ENCODE results near the gene DCC. TPM values are rescaled to one million over a fixed set of nuclear protein-coding genes. Genes with fewer than 3 reads are reported as not detected.

The DCC gene
- total and polyA plus RNA-seq, 2 experiments from 2014 or later = not detected

DNA sequence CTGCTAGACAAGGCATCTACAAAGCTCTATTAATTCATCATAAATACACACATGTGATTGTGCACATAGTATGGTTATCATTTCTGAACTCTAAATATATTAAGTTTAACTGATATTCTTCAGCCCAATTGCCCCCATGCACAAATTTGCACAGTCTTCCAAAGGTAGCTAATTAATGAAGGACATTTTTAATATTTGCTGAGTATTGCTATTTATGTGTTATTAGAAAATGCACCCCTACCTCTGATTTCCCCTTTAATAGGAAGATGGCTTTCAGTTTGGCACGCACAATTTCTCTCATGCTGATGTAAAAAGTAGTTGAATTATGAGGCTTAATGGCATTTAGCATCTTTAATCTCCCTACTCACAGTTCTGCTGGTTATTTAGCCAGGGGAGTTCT is 242.1 kb downstream of the DCC start:
- Histone ChIP-seq H3K4me3 (no peak overlapping the region), H3K36me3 (ENCODE audit: low read depth) (no peaks in the 10 kb centered on the region), H3K9me3 (ENCODE audit: low read depth) (no peaks in the 10 kb centered on the region), H3K27ac (no peak overlapping the region), H2AFZ (no peak overlapping the region), H3F3A (ENCODE audit: insufficient read depth) (no peaks in the 10 kb centered on the region), H3K9ac (no peak overlapping the region), H3K4me2 (ENCODE audit: unreplicated experiment) (no peak overlapping the region), H3K4me1 (ENCODE audit: insufficient read depth) (no peaks in the 10 kb centered on the region), H3K9me2 (ENCODE audit: insufficient read depth) (no peaks in the 10 kb centered on the region), H4K20me1 (ENCODE audit: insufficient read depth) (no peaks in the 10 kb centered on the region), H3K27me3 (replicated peaks; ENCODE audit: insufficient read depth) (no peaks in the 10 kb centered on the region), H3K79me2 (ENCODE audit: insufficient read depth) (no peaks in the 10 kb centered on the region)
- no peak for TF ChIP-seq EZH2phosphoT487 (IDR thresholded peaks at IDR 0.05; ENCODE audit: insufficient read depth, low read depth)
- no peak for TF ChIP-seq EZH2 (IDR thresholded peaks at IDR 0.05; ENCODE audit: insufficient read depth, poor library complexity, severe bottlenecking)
- in situ Hi-C loops (cut with MboI) = no loop called here
- DNase-seq = no peak
- 18 to 33% methylated on average over 1 of the region's 1 CpG for WGBS, 2 experiments (ENCODE audit: low coverage in 1 of 2, low lambda C conversion rate in 2 of 2, missing lambda C conversion rate in 2 of 2)

- Histone ChIP-seq H3K4me3 (no peak overlapping the region), H3K9me3 (ENCODE audit: low read depth) (no peaks in the 10 kb centered on the region), H3K79me2 (ENCODE audit: insufficient read depth) (no peaks in the 10 kb centered on the region), H3K36me3 (ENCODE audit: low read depth) (no peaks in the 10 kb centered on the region), H2AFZ (no peak overlapping the region), H3K4me2 (ENCODE audit: unreplicated experiment) (no peak overlapping the region), H3K9me2 (ENCODE audit: insufficient read depth) (no peaks in the 10 kb centered on the region), H4K20me1 (ENCODE audit: insufficient read depth) (no peaks in the 10 kb centered on the region), H3F3A (ENCODE audit: insufficient read depth) (no peaks in the 10 kb centered on the region), H3K4me1 (ENCODE audit: insufficient read depth) (no peaks in the 10 kb centered on the region), H3K27ac (no peak overlapping the region), H3K9ac (no peak overlapping the region), H3K27me3 (replicated peaks; ENCODE audit: insufficient read depth) (no peaks in the 10 kb centered on the region)
- WGBS, 2 experiments (ENCODE audit: low coverage in 1 of 2, low lambda C conversion rate in 2 of 2, missing lambda C conversion rate in 2 of 2) = 0 to 2% methylated on average over 1 of the region's 1 CpG
- in situ Hi-C loops (cut with MboI) = no loop called here
- no peak for TF ChIP-seq EZH2 (IDR thresholded peaks at IDR 0.05; ENCODE audit: insufficient read depth, poor library complexity, severe bottlenecking)
- TF ChIP-seq EZH2phosphoT487 (IDR thresholded peaks at IDR 0.05; ENCODE audit: insufficient read depth, low read depth) = no peak
- no peak for DNase-seq
These were observed 242.5 kb downstream of the DCC start for GRCh38 chr18:52582516-52582915.

DNA sequence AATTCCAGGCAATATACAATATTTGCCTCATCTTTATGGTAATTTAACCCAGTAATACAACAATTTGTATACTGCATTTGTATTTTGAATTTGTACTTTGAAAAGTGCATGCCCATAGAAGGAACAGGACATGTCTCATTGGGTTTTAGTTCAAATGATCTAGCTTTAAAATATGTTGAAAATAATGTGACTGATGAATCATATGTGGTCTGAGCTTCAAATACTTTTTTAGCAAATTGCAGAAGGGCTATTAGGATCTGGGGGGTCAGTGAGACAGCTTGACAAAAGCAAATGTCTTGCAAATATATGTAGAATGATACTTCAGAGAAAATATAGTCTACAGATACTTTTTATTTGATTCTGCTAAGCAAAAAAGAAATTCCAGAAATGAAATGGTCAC is 248.9 kb downstream of the DCC start:
- H3K9me3 ChIP-seq (ENCODE audit: low read depth) = no peaks in the 10 kb centered on the region
- no peak overlapping the region for H2AFZ ChIP-seq
- no peak overlapping the region for H3K27ac ChIP-seq
- no peaks in the 10 kb centered on the region for H4K20me1 ChIP-seq (ENCODE audit: insufficient read depth)
- DNase-seq = no peak
- no peaks in the 10 kb centered on the region for H3K9me2 ChIP-seq (ENCODE audit: insufficient read depth)
- H3K9ac ChIP-seq = no peak overlapping the region
- H3F3A ChIP-seq (ENCODE audit: insufficient read depth) = no peaks in the 10 kb centered on the region
- H3K4me3 ChIP-seq = no peak overlapping the region
- no peak overlapping the region for H3K4me2 ChIP-seq (ENCODE audit: unreplicated experiment)
- no peaks in the 10 kb centered on the region for H3K27me3 ChIP-seq (replicated peaks; ENCODE audit: insufficient read depth)
- no peak for TF ChIP-seq EZH2 (IDR thresholded peaks at IDR 0.05; ENCODE audit: insufficient read depth, poor library complexity, severe bottlenecking)
- TF ChIP-seq EZH2phosphoT487 (IDR thresholded peaks at IDR 0.05; ENCODE audit: insufficient read depth, low read depth) = no peak
- no peaks in the 10 kb centered on the region for H3K79me2 ChIP-seq (ENCODE audit: insufficient read depth)
- H3K4me1 ChIP-seq (ENCODE audit: insufficient read depth) = no peaks in the 10 kb centered on the region
- in situ Hi-C loops (cut with MboI) = no loop called here
- H3K36me3 ChIP-seq (ENCODE audit: low read depth) = no peaks in the 10 kb centered on the region

GRCh38 chr18:52596748-52597435 is 256.9 kb downstream of the DCC start:
- Histone ChIP-seq H3K9ac (no peak overlapping the region), H4K20me1 (ENCODE audit: insufficient read depth) (no peaks in the 10 kb centered on the region), H3K9me2 (ENCODE audit: insufficient read depth) (no peaks in the 10 kb centered on the region), H3K4me3 (no peak overlapping the region), H3K9me3 (ENCODE audit: low read depth) (no peaks in the 10 kb centered on the region), H2AFZ (no peak overlapping the region), H3K27ac (no peak overlapping the region), H3K36me3 (ENCODE audit: low read depth) (no peaks in the 10 kb centered on the region), H3K4me2 (ENCODE audit: unreplicated experiment) (no peak overlapping the region), H3F3A (ENCODE audit: insufficient read depth) (no peaks in the 10 kb centered on the region), H3K4me1 (ENCODE audit: insufficient read depth) (no peaks in the 10 kb centered on the region), H3K27me3 (replicated peaks; ENCODE audit: insufficient read depth) (no peaks in the 10 kb centered on the region), H3K79me2 (ENCODE audit: insufficient read depth) (no peaks in the 10 kb centered on the region)
- no peak for TF ChIP-seq EZH2 (IDR thresholded peaks at IDR 0.05; ENCODE audit: insufficient read depth, poor library complexity, severe bottlenecking)
- TF ChIP-seq EZH2phosphoT487 (IDR thresholded peaks at IDR 0.05; ENCODE audit: insufficient read depth, low read depth) = no peak
- WGBS, 2 experiments (ENCODE audit: low coverage in 1 of 2, low lambda C conversion rate in 2 of 2, missing lambda C conversion rate in 2 of 2) = 17 to 36% methylated on average over 5 of the region's 5 CpGs
- DNase-seq = no peak
- in situ Hi-C loops (cut with MboI) = loop anchor here (10.0 kb wide), 1 partner anchor 62 kb away; no protein-coding TSS in a partner anchor
